Tibial nerve (tissue), 4 donors: ENCODE results near the gene THYN1.

Experiments
- CTCF ChIP-seq, 5 experiments: fragments of 200-600 bp in 3 of 5; fragments of 450-650 bp in 2 of 5; sonication (generic) in 3 of 5; IDR thresholded peaks; one replicate each; pipeline ENCODE4 v1.5.1; 2016 to 2019; ENCODE audit warnings: antibody characterized with exemption in 5 of 5, mild to moderate bottlenecking in 3 of 5, moderate library complexity in 2 of 5
- EP300 ChIP-seq, 2 donors: sonication (generic); formaldehyde crosslinking; IDR thresholded peaks; one replicate each; pipeline ENCODE4 v1.6.1; 2017; ENCODE audit warnings: antibody characterized with exemption in 2 of 2, mild to moderate bottlenecking in 1 of 2
- POLR2A ChIP-seq, 2 donors: fragments of 450-650 bp; IDR thresholded peaks; one replicate each; pipeline ENCODE4 v1.6.1; 2017; ENCODE audit warnings: antibody characterized with exemption in 2 of 2, mild to moderate bottlenecking in 2 of 2, moderate library complexity in 2 of 2

DNA sequence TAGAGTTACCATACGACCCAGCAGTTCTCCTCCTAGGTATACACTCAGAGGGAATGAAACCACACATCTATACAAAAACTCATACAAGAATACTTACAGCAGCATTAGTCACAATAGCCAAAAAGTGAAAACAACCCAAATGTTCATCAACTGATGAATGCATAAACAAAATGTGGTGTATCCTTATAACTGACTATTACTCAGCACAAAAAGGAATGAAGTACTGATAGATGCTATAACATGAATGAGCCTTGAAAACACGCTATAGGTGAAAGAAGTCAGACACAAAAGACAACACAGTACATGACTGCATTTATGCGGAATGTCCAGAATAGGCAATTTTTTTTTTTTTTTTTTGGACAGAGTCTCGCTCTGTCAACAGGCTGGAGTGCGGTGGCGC, 52.5 kb downstream of the THYN1 start:
- no peak for TF ChIP-seq CTCF (IDR thresholded peaks at IDR 0.05)
- TF ChIP-seq POLR2A (IDR thresholded peaks at IDR 0.05), result no peak
- no peak for TF ChIP-seq EP300 (IDR thresholded peaks at IDR 0.05)
